Calu3 (cell line): ENCODE measurements around the gene ZNF320. TPM values are rescaled to one million over a fixed set of nuclear protein-coding genes. Genes with fewer than 3 reads are reported as not detected.

Source experiments
- total RNA-seq: library from RNA; stranded (reverse); gene quantifications from 2 replicates; pipeline ENCODE4 v1.2.3, GENCODE V29; 2022

Gene ZNF320
- total RNA-seq, 1 experiment from 2014 or later = 2.5 TPM

Other genes starting within 250 kb of the ZNF320 start
- 14.1 and 19.8 TPM in 2 replicates for gene ZNF611, start 162.6 kb downstream of the ZNF320 start, total RNA-seq
- gene ZNF600, start 110.8 kb downstream of the ZNF320 start, total RNA-seq = 18.4 and 23.4 TPM in 2 replicates
- gene ZNF28, start 76.0 kb downstream of the ZNF320 start, total RNA-seq = 16.4 and 27.2 TPM in 2 replicates
- gene ZNF468, start 40.0 kb downstream of the ZNF320 start, total RNA-seq = 21.1 and 24.9 TPM in 2 replicates
- gene ZNF888, start 25.8 kb upstream of the ZNF320 start, total RNA-seq = 25.5 and 27.0 TPM in 2 replicates
- gene ZNF816, start 65.2 kb upstream of the ZNF320 start, total RNA-seq = 16.5 and 17.5 TPM in 2 replicates
- gene ERVV-1, start 116.3 kb upstream of the ZNF320 start, total RNA-seq = not detected in 2 replicates
- not detected in 2 replicates for gene ERVV-2, start 147.1 kb upstream of the ZNF320 start, total RNA-seq
- gene ZNF160, start 205.8 kb upstream of the ZNF320 start, total RNA-seq = 7.7 and 7.8 TPM in 2 replicates
- not detected in 2 replicates for gene ZNF415, start 235.3 kb upstream of the ZNF320 start, total RNA-seq